Progenitor cell of endocrine pancreas (in vitro differentiated cells): ENCODE measurements around the gene SPPL2C. TPM values are rescaled to one million over a fixed set of nuclear protein-coding genes. Genes with fewer than 3 reads are reported as not detected.

Experiments
- DNase-seq: peaks from one replicate; pipeline ENCODE4 v3.0.0; 2021; ENCODE audit warnings: low spot score; ENCODE audit not compliant: unreplicated experiment
- H3K27ac Mint-ChIP-seq: 2 replicates; pipeline ENCODE4 v1.8.0; 2021; ENCODE audit warnings: mild to moderate bottlenecking, moderate library complexity, mixed read lengths
- H3K27me3 Mint-ChIP-seq: 2 replicates; pipeline ENCODE4 v1.8.0; 2021; ENCODE audit warnings: mixed read lengths
- H3K36me3 Mint-ChIP-seq: 2 replicates; pipeline ENCODE4 v1.8.0; 2022; ENCODE audit warnings: mixed read lengths; ENCODE audit not compliant: insufficient read depth
- H3K4me1 Mint-ChIP-seq: 2 replicates; pipeline ENCODE4 v1.8.0; 2021; ENCODE audit warnings: low read depth, mixed read lengths
- H3K4me3 Mint-ChIP-seq: 2 replicates; pipeline ENCODE4 v1.8.0; 2021; ENCODE audit warnings: low read depth, mild to moderate bottlenecking, moderate library complexity, mixed read lengths
- H3K9me3 Mint-ChIP-seq: 2 replicates; pipeline ENCODE4 v1.8.0; 2021; ENCODE audit warnings: low read depth, mixed read lengths
- long read RNA-seq: library from polyadenylated mRNA; unstranded; transcript quantifications from one replicate; pipeline ENCODE4 v2.0.0, GENCODE V29; 2020
- total RNA-seq: library from RNA; stranded (reverse); gene quantifications from 2 replicates; pipeline ENCODE4 v1.2.1, GENCODE V29; 2021
- TF ChIP-seq, protein P1 (sequence below): fragments of 200-600 bp; sonication (generic); IDR thresholded peaks from one replicate; pipeline ENCODE4 v1.5.0; 2021; ENCODE audit warnings: antibody characterized with exemption, mild to moderate bottlenecking; ENCODE audit not compliant: unreplicated experiment

SPPL2C gene
- total RNA-seq, result not detected in 2 replicates
- long read RNA-seq, result 0 reads

DNA sequence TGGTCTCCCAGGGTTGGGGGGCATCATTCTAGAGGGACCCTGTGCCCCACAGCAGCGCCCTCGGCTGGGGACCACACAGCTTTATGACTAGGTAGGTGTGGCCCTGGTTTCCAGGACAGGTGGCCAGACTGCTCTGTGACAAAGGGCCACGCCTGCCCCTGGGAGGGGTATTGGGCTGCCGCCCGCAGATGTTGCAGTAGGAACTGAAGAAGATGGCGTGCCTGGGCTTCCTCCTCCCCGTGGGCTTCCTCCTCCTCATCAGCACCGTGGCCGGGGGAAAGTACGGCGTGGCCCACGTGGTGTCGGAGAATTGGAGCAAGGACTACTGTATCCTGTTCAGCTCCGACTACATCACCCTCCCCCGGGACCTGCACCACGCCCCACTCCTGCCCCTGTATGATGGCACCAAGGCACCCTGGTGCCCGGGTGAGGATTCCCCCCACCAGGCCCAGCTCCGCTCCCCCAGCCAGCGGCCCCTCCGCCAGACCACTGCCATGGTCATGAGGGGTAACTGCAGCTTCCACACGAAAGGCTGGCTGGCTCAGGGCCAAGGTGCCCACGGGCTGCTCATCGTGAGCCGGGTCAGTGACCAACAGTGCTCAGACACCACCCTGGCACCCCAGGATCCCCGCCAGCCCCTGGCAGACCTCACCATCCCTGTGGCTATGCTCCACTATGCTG is at the start of gene SPPL2C:
Gene SPPL2C, plus strand, starts transcription at position 187 of the 681 bp plus-strand sequence. Its CDS starts 26 bp downstream, at position 213.
- Mint-ChIP-seq H3K27ac (no peak within 1 kb of the TSS), H3K4me3 (no peak within 1 kb of the TSS), H3K36me3 (no peaks in the 10 kb centered on the region), H3K4me1 (no peaks in the 10 kb centered on the region), H3K27me3 (peaks cover 10% of the 10 kb centered on the region), H3K9me3 (no peaks in the 10 kb centered on the region)
- DNase-seq, result no peak
- TF ChIP-seq, protein P1, sequence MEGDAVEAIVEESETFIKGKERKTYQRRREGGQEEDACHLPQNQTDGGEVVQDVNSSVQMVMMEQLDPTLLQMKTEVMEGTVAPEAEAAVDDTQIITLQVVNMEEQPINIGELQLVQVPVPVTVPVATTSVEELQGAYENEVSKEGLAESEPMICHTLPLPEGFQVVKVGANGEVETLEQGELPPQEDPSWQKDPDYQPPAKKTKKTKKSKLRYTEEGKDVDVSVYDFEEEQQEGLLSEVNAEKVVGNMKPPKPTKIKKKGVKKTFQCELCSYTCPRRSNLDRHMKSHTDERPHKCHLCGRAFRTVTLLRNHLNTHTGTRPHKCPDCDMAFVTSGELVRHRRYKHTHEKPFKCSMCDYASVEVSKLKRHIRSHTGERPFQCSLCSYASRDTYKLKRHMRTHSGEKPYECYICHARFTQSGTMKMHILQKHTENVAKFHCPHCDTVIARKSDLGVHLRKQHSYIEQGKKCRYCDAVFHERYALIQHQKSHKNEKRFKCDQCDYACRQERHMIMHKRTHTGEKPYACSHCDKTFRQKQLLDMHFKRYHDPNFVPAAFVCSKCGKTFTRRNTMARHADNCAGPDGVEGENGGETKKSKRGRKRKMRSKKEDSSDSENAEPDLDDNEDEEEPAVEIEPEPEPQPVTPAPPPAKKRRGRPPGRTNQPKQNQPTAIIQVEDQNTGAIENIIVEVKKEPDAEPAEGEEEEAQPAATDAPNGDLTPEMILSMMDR, result no peak

- DNase-seq, result no peak
- TF ChIP-seq, protein P1, result no peak
- Mint-ChIP-seq H3K9me3 (no peaks in the 10 kb centered on the region), H3K36me3 (no peaks in the 10 kb centered on the region), H3K4me1 (no peaks in the 10 kb centered on the region), H3K27ac (no peak overlapping the region), H3K27me3 (peaks cover 46% of the 10 kb centered on the region), H3K4me3 (no peak overlapping the region)
These were observed 43.9 kb upstream of the SPPL2C start for GRCh38 chr17:45800816-45801215.

DNA sequence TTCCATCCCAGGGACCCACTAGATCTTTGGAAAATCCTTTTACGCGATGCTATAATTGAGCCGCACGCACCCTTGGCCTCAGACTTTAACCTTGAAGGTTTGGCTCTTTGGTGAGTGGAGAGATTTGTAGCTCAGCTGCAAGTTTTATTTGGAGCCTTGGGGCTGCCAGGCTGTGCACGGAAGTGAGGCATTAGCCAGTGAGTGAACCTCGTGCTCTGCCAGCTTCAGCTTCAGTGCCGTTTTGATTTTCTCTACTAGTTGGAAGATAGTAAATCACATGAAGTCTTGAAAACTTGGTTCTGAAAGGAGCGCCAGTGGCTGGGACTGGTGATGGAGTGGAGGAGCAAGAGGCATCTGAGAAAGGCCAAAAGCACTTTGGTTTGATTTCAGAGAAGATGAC is 43.3 kb upstream of the SPPL2C start:
- H3K27me3 Mint-ChIP-seq, result peaks cover 45% of the 10 kb centered on the region
- no peak overlapping the region for H3K27ac Mint-ChIP-seq
- H3K4me1 Mint-ChIP-seq, result no peaks in the 10 kb centered on the region
- H3K9me3 Mint-ChIP-seq, result no peaks in the 10 kb centered on the region
- no peak overlapping the region for H3K4me3 Mint-ChIP-seq
- no peak for DNase-seq
- no peaks in the 10 kb centered on the region for H3K36me3 Mint-ChIP-seq
- TF ChIP-seq, protein P1, result no peak

DNA sequence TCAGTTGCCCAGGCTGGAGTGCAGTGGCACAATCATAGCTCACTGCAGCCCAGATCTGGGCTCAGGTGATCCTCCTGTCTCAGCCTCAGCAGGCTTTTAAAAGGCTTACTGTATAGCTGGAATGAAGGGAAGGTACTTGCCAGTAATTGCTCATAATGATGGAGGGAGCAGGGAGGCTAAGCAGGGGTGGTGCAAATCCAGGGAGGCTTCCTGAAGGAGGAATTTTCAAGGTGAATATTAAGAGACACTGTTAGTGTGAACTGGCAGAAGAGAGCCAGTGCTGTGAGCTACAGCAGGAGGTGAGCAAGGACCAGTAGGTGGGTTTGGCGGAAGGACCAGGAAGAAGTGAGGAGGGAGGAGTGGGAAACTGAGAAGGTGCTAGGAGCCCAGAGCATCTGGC is 35.8 kb upstream of the SPPL2C start:
- TF ChIP-seq, protein P1, result no peak
- DNase-seq, result no peak
- Mint-ChIP-seq H3K4me1 (no peaks in the 10 kb centered on the region), H3K27ac (no peak overlapping the region), H3K36me3 (no peaks in the 10 kb centered on the region), H3K4me3 (no peak overlapping the region), H3K27me3 (peaks cover 43% of the 10 kb centered on the region), H3K9me3 (no peaks in the 10 kb centered on the region)

GRCh38 chr17:45809499-45809898 is 35.2 kb upstream of the SPPL2C start:
- H3K9me3 Mint-ChIP-seq, result no peaks in the 10 kb centered on the region
- H3K4me3 Mint-ChIP-seq, result no peak overlapping the region
- peaks cover 42% of the 10 kb centered on the region for H3K27me3 Mint-ChIP-seq
- no peak overlapping the region for H3K27ac Mint-ChIP-seq
- TF ChIP-seq, protein P1, result no peak
- no peak for DNase-seq
- no peaks in the 10 kb centered on the region for H3K36me3 Mint-ChIP-seq
- no peaks in the 10 kb centered on the region for H3K4me1 Mint-ChIP-seq
